ENCODE measurements around the gene TOP3B. TPM values are rescaled to one million over a fixed set of nuclear protein-coding genes. Genes with fewer than 3 reads are reported as not detected.

The TOP3B gene
- total and polyA plus RNA-seq, 9 of the 15 experiments (the other 6 are each of a cell fraction or from before 2014, with no cell fraction given) = 3.0 to 188 (median 112) TPM

- TF ChIP-seq ZNF785 (CRISPR knock-in tag; IDR thresholded peaks at IDR 0.05) (no peak), COPS2 (conservative IDR thresholded peaks at IDR 0.05) (no peak), SNIP1 (IDR thresholded peaks at IDR 0.05; ENCODE audit: low read depth) (no peak), MBD1 (CRISPR knock-in tag; IDR thresholded peaks at IDR 0.05) (no peak), NR2C1 (IDR thresholded peaks at IDR 0.05) (no peak), NR2C1 (tag; IDR thresholded peaks at IDR 0.05) (no peak), RCOR1 (IDR thresholded peaks at IDR 0.05; ENCODE audit: borderline replicate concordance in 1 of 2, low read depth in 2 of 2, low read length in 2 of 2) (no peak; a peak in 1 of 4 replicates), ZNF583 (CRISPR knock-in tag; IDR thresholded peaks at IDR 0.05) (no peak), NEUROD1 (IDR thresholded peaks at IDR 0.05; ENCODE audit: borderline replicate concordance, low read depth, low read length, partially characterized antibody) (no peak), FOXJ2 (tag; IDR thresholded peaks at IDR 0.05) (no peak)
- TF ChIP-seq, protein P1, sequence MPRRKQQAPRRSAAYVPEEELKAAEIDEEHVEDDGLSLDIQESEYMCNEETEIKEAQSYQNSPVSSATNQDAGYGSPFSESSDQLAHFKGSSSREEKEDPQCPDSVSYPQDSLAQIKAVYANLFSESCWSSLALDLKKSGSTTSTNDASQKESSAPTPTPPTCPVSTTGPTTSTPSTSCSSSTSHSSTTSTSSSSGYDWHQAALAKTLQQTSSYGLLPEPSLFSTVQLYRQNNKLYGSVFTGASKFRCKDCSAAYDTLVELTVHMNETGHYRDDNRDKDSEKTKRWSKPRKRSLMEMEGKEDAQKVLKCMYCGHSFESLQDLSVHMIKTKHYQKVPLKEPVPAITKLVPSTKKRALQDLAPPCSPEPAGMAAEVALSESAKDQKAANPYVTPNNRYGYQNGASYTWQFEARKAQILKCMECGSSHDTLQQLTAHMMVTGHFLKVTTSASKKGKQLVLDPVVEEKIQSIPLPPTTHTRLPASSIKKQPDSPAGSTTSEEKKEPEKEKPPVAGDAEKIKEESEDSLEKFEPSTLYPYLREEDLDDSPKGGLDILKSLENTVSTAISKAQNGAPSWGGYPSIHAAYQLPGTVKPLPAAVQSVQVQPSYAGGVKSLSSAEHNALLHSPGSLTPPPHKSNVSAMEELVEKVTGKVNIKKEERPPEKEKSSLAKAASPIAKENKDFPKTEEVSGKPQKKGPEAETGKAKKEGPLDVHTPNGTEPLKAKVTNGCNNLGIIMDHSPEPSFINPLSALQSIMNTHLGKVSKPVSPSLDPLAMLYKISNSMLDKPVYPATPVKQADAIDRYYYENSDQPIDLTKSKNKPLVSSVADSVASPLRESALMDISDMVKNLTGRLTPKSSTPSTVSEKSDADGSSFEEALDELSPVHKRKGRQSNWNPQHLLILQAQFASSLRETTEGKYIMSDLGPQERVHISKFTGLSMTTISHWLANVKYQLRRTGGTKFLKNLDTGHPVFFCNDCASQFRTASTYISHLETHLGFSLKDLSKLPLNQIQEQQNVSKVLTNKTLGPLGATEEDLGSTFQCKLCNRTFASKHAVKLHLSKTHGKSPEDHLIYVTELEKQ (CRISPR knock-in tag; IDR thresholded peaks at IDR 0.05) = no peak
- TF ChIP-seq, protein P2, sequence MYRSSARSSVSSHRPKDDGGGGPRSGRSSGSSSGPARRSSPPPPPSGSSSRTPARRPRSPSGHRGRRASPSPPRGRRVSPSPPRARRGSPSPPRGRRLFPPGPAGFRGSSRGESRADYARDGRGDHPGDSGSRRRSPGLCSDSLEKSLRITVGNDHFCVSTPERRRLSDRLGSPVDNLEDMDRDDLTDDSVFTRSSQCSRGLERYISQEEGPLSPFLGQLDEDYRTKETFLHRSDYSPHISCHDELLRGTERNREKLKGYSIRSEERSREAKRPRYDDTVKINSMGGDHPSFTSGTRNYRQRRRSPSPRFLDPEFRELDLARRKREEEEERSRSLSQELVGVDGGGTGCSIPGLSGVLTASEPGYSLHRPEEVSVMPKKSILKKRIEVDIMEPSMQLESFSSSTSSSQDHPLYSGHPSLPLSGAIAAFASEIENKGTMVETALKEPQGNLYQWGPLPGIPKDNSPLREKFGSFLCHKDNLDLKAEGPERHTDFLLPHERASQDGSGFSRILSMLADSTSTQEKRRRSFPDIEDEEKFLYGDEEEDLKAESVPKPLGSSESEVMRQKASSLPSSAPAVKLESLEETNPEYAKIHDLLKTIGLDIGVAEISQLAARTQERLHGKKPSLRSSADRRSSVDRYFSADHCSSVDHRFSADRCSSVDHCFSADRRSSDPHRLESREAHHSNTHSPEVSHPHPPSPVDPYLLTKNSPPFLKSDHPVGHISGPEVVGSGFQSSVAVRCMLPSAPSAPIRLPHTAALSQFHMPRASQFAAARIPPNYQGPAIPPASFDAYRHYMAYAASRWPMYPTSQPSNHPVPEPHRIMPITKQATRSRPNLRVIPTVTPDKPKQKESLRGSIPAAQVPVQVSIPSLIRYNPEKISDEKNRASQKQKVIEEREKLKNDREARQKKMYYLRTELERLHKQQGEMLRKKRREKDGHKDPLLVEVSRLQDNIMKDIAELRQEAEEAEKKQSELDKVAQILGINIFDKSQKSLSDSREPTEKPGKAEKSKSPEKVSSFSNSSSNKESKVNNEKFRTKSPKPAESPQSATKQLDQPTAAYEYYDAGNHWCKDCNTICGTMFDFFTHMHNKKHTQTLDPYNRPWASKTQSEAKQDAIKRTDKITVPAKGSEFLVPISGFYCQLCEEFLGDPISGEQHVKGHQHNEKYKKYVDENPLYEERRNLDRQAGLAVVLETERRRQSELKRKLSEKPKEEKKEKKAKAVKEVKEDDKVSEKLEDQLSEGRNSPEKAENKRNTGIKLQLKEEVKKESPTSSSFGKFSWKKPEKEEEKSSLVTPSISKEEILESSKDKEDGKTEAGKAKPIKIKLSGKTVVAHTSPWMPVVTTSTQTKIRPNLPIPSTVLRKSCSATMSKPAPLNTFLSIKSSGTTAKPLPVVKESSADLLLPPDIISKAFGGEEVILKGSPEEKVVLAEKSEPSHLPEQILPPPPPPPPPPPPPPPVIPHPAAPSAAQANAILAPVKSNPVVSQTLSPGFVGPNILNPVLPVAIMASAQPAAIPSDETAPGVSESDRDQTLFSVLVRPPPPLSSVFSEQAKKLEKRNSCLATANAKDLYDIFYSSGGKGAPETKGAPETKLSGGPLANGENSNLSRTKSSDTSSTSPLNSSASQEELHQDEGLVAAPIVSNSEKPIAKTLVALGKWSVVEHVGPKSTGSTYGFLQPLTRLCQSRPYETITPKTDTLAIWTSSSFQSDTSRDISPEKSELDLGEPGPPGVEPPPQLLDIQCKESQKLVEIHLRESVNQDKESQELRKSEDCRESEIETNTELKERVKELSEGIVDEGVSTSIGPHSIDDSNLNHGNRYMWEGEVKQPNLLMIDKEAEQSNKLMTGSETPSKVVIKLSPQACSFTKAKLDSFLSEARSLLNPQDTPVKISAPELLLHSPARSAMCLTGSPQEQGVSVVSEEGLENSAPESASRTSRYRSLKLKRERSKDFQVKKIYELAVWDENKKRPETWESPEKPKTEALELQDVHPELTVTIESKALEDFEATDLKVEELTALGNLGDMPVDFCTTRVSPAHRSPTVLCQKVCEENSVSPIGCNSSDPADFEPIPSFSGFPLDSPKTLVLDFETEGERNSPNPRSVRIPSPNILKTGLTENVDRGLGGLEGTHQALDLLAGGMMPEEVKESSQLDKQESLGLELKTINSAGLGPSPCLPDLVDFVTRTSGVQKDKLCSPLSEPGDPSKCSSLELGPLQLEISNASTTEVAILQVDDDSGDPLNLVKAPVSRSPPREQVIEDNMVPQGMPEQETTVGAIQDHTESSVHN (IDR thresholded peaks at IDR 0.05; ENCODE audit: borderline replicate concordance in 1 of 2, low read depth in 1 of 2) = no peak
- TF ChIP-seq, protein P3, sequence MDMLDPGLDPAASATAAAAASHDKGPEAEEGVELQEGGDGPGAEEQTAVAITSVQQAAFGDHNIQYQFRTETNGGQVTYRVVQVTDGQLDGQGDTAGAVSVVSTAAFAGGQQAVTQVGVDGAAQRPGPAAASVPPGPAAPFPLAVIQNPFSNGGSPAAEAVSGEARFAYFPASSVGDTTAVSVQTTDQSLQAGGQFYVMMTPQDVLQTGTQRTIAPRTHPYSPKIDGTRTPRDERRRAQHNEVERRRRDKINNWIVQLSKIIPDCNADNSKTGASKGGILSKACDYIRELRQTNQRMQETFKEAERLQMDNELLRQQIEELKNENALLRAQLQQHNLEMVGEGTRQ (CRISPR knock-in tag; IDR thresholded peaks at IDR 0.05) = no peak
Measured at GRCh38 chr22:21946262-21946925, 36.2 kb downstream of the TOP3B start (continued).
